DOHH2 (cell line): Measurements from ENCODE around the gene NRF1.

ENCODE experiments used
- CTCF ChIP-seq: fragments of 200-600 bp; sonication (generic); IDR thresholded peaks from one replicate; pipeline ENCODE4 v1.5.1; 2014; ENCODE audit warnings: antibody characterized with exemption, mild to moderate bottlenecking, low read depth, low read length; ENCODE audit not compliant: poor library complexity, severe bottlenecking
- EZH2phosphoT487 ChIP-seq: fragments of 200-600 bp; sonication (generic); IDR thresholded peaks from 2 replicates; pipeline ENCODE4 v1.6.1; 2017; ENCODE audit warnings: borderline replicate concordance, mild to moderate bottlenecking, antibody characterized with exemption, low read length, moderate library complexity, mixed read lengths

GRCh38 chr7:129773871-129774270 lies 162.4 kb downstream of the NRF1 start:
- TF ChIP-seq CTCF (no peak), EZH2phosphoT487 (no peak)
